K562 (cell line): ENCODE measurements around the gene SNX33. TPM values are rescaled to one million over a fixed set of nuclear protein-coding genes. Genes with fewer than 3 reads are reported as not detected.

ENCODE experiments used
- ARID2 ChIP-seq: fragments of 450-650 bp; IDR thresholded peaks from 2 replicates; pipeline ENCODE4 v1.6.1; 2017; ENCODE audit warnings: antibody characterized with exemption, mild to moderate bottlenecking
- CBFA2T3 ChIP-seq: fragments of 450-650 bp; IDR thresholded peaks from 2 replicates; pipeline ENCODE4 v1.6.1; 2017
- DACH1 ChIP-seq: fragments of 450-650 bp; IDR thresholded peaks from 2 replicates; pipeline ENCODE4 v1.6.1; 2018; ENCODE audit not compliant: partially characterized antibody
- DMBX1 ChIP-seq: fragments of 250-450 bp; sonication (Bioruptor Pico); IDR thresholded peaks from 2 replicates; pipeline ENCODE4 v1.8.0; 2022; ENCODE audit warnings: inconsistent platforms, mild to moderate bottlenecking, moderate library complexity, borderline replicate concordance
- EP300 ChIP-seq: IDR thresholded peaks from 2 replicates; pipeline ENCODE4 v1.6.1; 2012; ENCODE audit warnings: low read length, improper control_type of control experiment
- ETV1 ChIP-seq: fragments of 450-650 bp; conservative IDR thresholded peaks from 2 replicates; pipeline ENCODE4 v1.6.1; 2016; ENCODE audit warnings: missing genetic modification characterization, control low read depth, low read depth, missing compliant biosample characterization
- FOSL1 ChIP-seq: fragments of 200-800 bp; sonication (Bioruptor generic); conservative IDR thresholded peaks from 2 replicates; pipeline ENCODE4 v1.6.1; 2016; ENCODE audit warnings: missing genetic modification characterization, missing compliant biosample characterization
- NFRKB ChIP-seq: fragments of 450-650 bp; IDR thresholded peaks from 2 replicates; pipeline ENCODE4 v1.6.1; 2016; ENCODE audit warnings: low read depth
- SAFB ChIP-seq: fragments of 200-400 bp; formaldehyde crosslinking; IDR thresholded peaks from 2 replicates; pipeline ENCODE4 v1.6.1; 2017; ENCODE audit warnings: low read depth, low read length, borderline replicate concordance
- UBTF ChIP-seq, 2 experiments: IDR thresholded peaks; 2 replicates each; pipeline ENCODE4 v1.6.1; 2012; ENCODE audit warnings: improper control_type of control experiment in 2 of 2, low read depth in 2 of 2, low read length in 2 of 2, borderline replicate concordance in 1 of 2
- YY1 ChIP-seq, 3 experiments: IDR thresholded peaks; 2 replicates each; pipeline ENCODE4 v1.6.1; 2011; ENCODE audit warnings: low read length in 2 of 3, mild to moderate bottlenecking in 2 of 3, moderate library complexity in 2 of 3, borderline replicate concordance in 1 of 3, control low read depth in 1 of 3, low read depth in 1 of 3; ENCODE audit not compliant: insufficient read depth in 3 of 3, insufficient replicate concordance in 2 of 3, control insufficient read depth in 1 of 3, insufficient read length in 1 of 3; ENCODE audit errors: extremely low read depth in 1 of 3
- ZEB2 ChIP-seq: fragments of 450-650 bp; IDR thresholded peaks from 2 replicates; pipeline ENCODE4 v1.6.1; 2016
- ZNF316 ChIP-seq: fragments of 450-650 bp; IDR thresholded peaks from 2 replicates; pipeline ENCODE4 v1.6.1; 2016
- polyA plus RNA-seq, 8 experiments: library from polyadenylated mRNA; depleted of rRNA in 4 of 8; stranded (reverse) in 5 of 8; unstranded in 3 of 8; fragments of >200 nt; fragmentation: Nextera tagmentation in 2 of 8; fragmentation: Illumina TruSeq in 1 of 8; extraction: Ambion mirVana in 2 of 8; extraction: Trizol in 1 of 8; gene quantifications; 2 replicates each; pipeline versions ENCODE4 v1.2.1 to v1.2.3, GENCODE V29; 2011 to 2014; ENCODE audit warnings: inconsistent platforms in 1 of 8, missing spikeins in 1 of 8
- total RNA-seq, 7 experiments: library from RNA; depleted of rRNA in 6 of 7; stranded (reverse); fragments of >200 nt in 6 of 7; fragmentation: Illumina TruSeq in 2 of 7; extraction: Trizol in 2 of 7; gene quantifications; 2 replicates each; pipeline versions ENCODE4 v1.2.1 to v1.2.3, GENCODE V29; 2011 to 2021; ENCODE audit warnings: low replicate concordance in 1 of 7
- TF ChIP-seq, protein P1 (sequence below): fragments of 250-450 bp; sonication (Bioruptor Pico); IDR thresholded peaks from 2 replicates; pipeline ENCODE4 v1.4.0; 2020

Gene SNX33
- total and polyA plus RNA-seq, 9 of the 15 experiments (the other 6 are each of a cell fraction or from before 2014, with no cell fraction given): 1.4 to 14.1 (median 8.2) TPM

DNA sequence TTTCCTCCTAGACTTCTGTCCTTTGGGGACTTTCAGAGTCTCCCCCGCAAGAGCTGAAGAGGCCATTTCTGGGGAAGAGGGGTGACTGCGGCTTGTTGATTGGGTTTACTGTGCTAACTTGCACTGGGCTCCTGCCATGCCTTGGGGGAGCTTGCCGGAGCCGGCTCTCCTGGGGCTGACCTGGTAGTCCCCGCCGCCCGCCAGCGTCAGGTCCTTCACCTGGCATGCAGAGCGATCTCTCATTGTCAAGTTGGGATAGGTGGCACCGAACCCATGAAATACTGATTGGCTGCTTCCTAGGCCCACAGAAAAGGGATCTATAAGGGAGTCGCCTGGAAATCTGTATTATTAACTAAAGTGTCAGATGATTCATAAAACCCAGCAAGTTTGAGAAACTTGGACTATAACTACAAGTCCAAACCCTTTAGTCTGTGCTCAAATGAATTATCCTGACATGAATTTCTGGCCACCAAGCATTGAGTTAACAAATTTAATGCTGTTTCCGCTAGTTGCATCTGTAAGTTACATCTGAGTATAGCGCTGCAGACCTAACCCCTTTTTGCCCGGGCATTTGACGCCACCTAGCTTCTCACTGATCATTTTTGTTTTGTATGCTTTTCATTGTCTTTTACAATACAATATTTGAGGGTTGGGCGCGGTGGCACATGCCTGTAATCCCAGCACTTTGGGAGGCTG lies 7.1 kb upstream of the SNX33 start (continued):
- TF ChIP-seq UBTF (IDR thresholded peaks at IDR 0.05; ENCODE audit: borderline replicate concordance in 1 of 2, low read depth in 2 of 2, low read length in 2 of 2) (peak in 1 of 2 experiments; percentile 30; a peak in 1 of 4 replicates), DACH1 (no peak), EP300 (0 out of 2 replicates have a peak, but pooled peaks have one; percentile 13), FOSL1 (tag) (peak; percentile 46), CBFA2T3 (peak; percentile 33), YY1 (IDR thresholded peaks at IDR 0.05; ENCODE audit: borderline replicate concordance in 1 of 3, control insufficient read depth in 1 of 3, extremely low read depth in 1 of 3, insufficient read depth in 3 of 3, insufficient read length in 1 of 3, insufficient replicate concordance in 2 of 3, low read depth in 1 of 3, low read length in 2 of 3) (no peak), SAFB (no peak), ZNF316 (peak; percentile 61; the same call in 1 of the 2 replicates), DMBX1 (CRISPR knock-in tag) (peak; percentile 71; the same call in 1 of the 2 replicates), ZEB2 (0 out of 2 replicates have a peak, but pooled peaks have one; percentile 15), ETV1 (tag) (0 out of 2 replicates have a peak, but pooled peaks have one; percentile 36), NFRKB (0 out of 2 replicates have a peak, but pooled peaks have one; percentile 14), ARID2 (0 out of 2 replicates have a peak, but pooled peaks have one; percentile 43)
- TF ChIP-seq, protein P1, sequence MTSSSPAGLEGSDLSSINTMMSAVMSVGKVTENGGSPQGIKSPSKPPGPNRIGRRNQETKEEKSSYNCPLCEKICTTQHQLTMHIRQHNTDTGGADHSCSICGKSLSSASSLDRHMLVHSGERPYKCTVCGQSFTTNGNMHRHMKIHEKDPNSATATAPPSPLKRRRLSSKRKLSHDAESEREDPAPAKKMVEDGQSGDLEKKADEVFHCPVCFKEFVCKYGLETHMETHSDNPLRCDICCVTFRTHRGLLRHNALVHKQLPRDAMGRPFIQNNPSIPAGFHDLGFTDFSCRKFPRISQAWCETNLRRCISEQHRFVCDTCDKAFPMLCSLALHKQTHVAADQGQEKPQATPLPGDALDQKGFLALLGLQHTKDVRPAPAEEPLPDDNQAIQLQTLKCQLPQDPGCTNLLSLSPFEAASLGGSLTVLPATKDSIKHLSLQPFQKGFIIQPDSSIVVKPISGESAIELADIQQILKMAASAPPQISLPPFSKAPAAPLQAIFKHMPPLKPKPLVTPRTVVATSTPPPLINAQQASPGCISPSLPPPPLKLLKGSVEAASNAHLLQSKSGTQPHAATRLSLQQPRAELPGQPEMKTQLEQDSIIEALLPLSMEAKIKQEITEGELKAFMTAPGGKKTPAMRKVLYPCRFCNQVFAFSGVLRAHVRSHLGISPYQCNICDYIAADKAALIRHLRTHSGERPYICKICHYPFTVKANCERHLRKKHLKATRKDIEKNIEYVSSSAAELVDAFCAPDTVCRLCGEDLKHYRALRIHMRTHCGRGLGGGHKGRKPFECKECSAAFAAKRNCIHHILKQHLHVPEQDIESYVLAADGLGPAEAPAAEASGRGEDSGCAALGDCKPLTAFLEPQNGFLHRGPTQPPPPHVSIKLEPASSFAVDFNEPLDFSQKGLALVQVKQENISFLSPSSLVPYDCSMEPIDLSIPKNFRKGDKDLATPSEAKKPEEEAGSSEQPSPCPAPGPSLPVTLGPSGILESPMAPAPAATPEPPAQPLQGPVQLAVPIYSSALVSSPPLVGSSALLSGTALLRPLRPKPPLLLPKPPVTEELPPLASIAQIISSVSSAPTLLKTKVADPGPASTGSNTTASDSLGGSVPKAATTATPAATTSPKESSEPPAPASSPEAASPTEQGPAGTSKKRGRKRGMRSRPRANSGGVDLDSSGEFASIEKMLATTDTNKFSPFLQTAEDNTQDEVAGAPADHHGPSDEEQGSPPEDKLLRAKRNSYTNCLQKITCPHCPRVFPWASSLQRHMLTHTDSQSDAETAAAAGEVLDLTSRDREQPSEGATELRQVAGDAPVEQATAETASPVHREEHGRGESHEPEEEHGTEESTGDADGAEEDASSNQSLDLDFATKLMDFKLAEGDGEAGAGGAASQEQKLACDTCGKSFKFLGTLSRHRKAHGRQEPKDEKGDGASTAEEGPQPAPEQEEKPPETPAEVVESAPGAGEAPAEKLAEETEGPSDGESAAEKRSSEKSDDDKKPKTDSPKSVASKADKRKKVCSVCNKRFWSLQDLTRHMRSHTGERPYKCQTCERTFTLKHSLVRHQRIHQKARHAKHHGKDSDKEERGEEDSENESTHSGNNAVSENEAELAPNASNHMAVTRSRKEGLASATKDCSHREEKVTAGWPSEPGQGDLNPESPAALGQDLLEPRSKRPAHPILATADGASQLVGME (CRISPR knock-in tag): 0 out of 2 replicates have a peak, but pooled peaks have one; percentile 47
